Hepatocyte (in vitro differentiated cells): ENCODE results near the gene BPIFA2. TPM values are rescaled to one million over a fixed set of nuclear protein-coding genes. Genes with fewer than 3 reads are reported as not detected.

Experiments used
- DNase-seq: peaks from one replicate; pipeline ENCODE4 v3.0.0-alpha.2; 2016; ENCODE audit warnings: low spot score
- H2AFZ ChIP-seq: fragments of 200-600 bp; sonication (generic); 2 replicates; pipeline ENCODE4 v1.6.0; 2016; ENCODE audit warnings: antibody characterized with exemption, mild to moderate bottlenecking
- H3K27ac ChIP-seq: fragments of 200-600 bp; sonication (generic); 2 replicates; pipeline ENCODE4 v1.5.1; 2016; ENCODE audit warnings: mild to moderate bottlenecking
- H3K27me3 ChIP-seq: fragments of 200-600 bp; sonication (generic); 2 replicates; pipeline ENCODE4 v1.6.1; 2016
- H3K36me3 ChIP-seq: fragments of 200-600 bp; sonication (generic); replicated peaks from 2 replicates; pipeline ENCODE4 v1.5.1; 2016; ENCODE audit warnings: low read depth; ENCODE audit not compliant: insufficient read depth
- H3K4me1 ChIP-seq: fragments of 200-600 bp; sonication (generic); 2 replicates; pipeline ENCODE4 v1.5.1; 2016; ENCODE audit warnings: mild to moderate bottlenecking, moderate library complexity; ENCODE audit not compliant: insufficient read depth
- H3K4me2 ChIP-seq: fragments of 200-600 bp; sonication (generic); 2 replicates; pipeline ENCODE4 v1.6.0; 2016
- H3K4me3 ChIP-seq: fragments of 200-600 bp; sonication (generic); 2 replicates; pipeline ENCODE4 v1.5.1; 2016; ENCODE audit warnings: mild to moderate bottlenecking
- H3K79me2 ChIP-seq: fragments of 200-600 bp; sonication (generic); 2 replicates; pipeline ENCODE4 v1.6.0; 2017; ENCODE audit warnings: mild to moderate bottlenecking
- H3K9me2 ChIP-seq: fragments of 200-600 bp; sonication (generic); replicated peaks from 2 replicates; pipeline ENCODE4 v1.6.0; 2017; ENCODE audit warnings: mild to moderate bottlenecking; ENCODE audit not compliant: insufficient read depth
- H3K9me3 ChIP-seq: fragments of 200-600 bp; sonication (generic); 2 replicates; pipeline ENCODE4 v1.5.1; 2016; ENCODE audit warnings: low read depth, mild to moderate bottlenecking
- H4K20me1 ChIP-seq: fragments of 200-600 bp; sonication (generic); 2 replicates; pipeline ENCODE4 v1.6.0; 2016; ENCODE audit warnings: mild to moderate bottlenecking; ENCODE audit not compliant: insufficient read depth, poor library complexity, severe bottlenecking
- CTCF ChIP-seq: fragments of 200-600 bp; sonication (generic); IDR thresholded peaks from 2 replicates; pipeline ENCODE4 v1.5.1; 2016; ENCODE audit warnings: antibody characterized with exemption, mild to moderate bottlenecking; ENCODE audit not compliant: poor library complexity
- EZH2 ChIP-seq: fragments of 200-600 bp; sonication (generic); IDR thresholded peaks from 2 replicates; pipeline ENCODE4 v1.6.1; 2016; ENCODE audit warnings: antibody characterized with exemption, mild to moderate bottlenecking, borderline replicate concordance
- EZH2phosphoT487 ChIP-seq: fragments of 200-600 bp; sonication (generic); IDR thresholded peaks from one replicate; pipeline ENCODE4 v1.6.1; 2018; ENCODE audit warnings: antibody characterized with exemption, mild to moderate bottlenecking, low read depth, moderate library complexity; ENCODE audit not compliant: unreplicated experiment, severe bottlenecking
- WGBS: methylation state at CpG from one replicate; pipeline ENCODE4 v1.1.6; 2016; ENCODE audit warnings: low lambda C conversion rate; ENCODE audit errors: missing lambda C conversion rate; 5-methylcytosine and 5-hydroxymethylcytosine counted together
- polyA plus RNA-seq: library from polyadenylated mRNA; unstranded; fragments of >200 nt; fragmentation: Nextera tagmentation; extraction: Ambion mirVana; gene quantifications from 2 replicates; pipeline ENCODE4 v1.2.1, GENCODE V29; 2016
- total RNA-seq: library from RNA; depleted of rRNA; stranded (reverse); fragments of >200 nt; gene quantifications from 2 replicates; pipeline ENCODE4 v1.2.3, GENCODE V29; 2014

The BPIFA2 gene
- total and polyA plus RNA-seq, 2 experiments from 2014 or later, result not detected

GRCh38 chr20:33209789-33210188, 41.8 kb downstream of the BPIFA2 start:
- Histone ChIP-seq H3K79me2 (no peaks in the 10 kb centered on the region), H3K27me3 (peaks cover 47% of the 10 kb centered on the region), H3K9me3 (no peaks in the 10 kb centered on the region), H3K4me1 (no peaks in the 10 kb centered on the region), H3K4me3 (no peak overlapping the region), H4K20me1 (no peaks in the 10 kb centered on the region), H3K9me2 (no peaks in the 10 kb centered on the region), H3K27ac (no peak overlapping the region), H3K4me2 (peak overlapping the region; percentile 31), H2AFZ (no peak overlapping the region), H3K36me3 (no peaks in the 10 kb centered on the region)
- no peak for TF ChIP-seq EZH2
- TF ChIP-seq CTCF, result no peak
- TF ChIP-seq EZH2phosphoT487, result no peak
- peak; percentile 94 for DNase-seq
- 5% methylated on average over 13 of the region's 13 CpGs for WGBS

GRCh38 chr20:33210371-33210770, 42.4 kb downstream of the BPIFA2 start:
- Histone ChIP-seq H3K79me2 (no peaks in the 10 kb centered on the region), H3K36me3 (no peaks in the 10 kb centered on the region), H3K9me2 (no peaks in the 10 kb centered on the region), H3K4me2 (no peak overlapping the region), H4K20me1 (no peaks in the 10 kb centered on the region), H3K4me1 (no peaks in the 10 kb centered on the region), H3K27me3 (peaks cover 45% of the 10 kb centered on the region), H3K27ac (no peak overlapping the region), H2AFZ (no peak overlapping the region), H3K4me3 (no peak overlapping the region), H3K9me3 (no peaks in the 10 kb centered on the region)
- TF ChIP-seq CTCF (no peak), EZH2 (no peak), EZH2phosphoT487 (no peak)
- no peak for DNase-seq
- 67% methylated on average over 1 of the region's 1 CpG for WGBS

DNA sequence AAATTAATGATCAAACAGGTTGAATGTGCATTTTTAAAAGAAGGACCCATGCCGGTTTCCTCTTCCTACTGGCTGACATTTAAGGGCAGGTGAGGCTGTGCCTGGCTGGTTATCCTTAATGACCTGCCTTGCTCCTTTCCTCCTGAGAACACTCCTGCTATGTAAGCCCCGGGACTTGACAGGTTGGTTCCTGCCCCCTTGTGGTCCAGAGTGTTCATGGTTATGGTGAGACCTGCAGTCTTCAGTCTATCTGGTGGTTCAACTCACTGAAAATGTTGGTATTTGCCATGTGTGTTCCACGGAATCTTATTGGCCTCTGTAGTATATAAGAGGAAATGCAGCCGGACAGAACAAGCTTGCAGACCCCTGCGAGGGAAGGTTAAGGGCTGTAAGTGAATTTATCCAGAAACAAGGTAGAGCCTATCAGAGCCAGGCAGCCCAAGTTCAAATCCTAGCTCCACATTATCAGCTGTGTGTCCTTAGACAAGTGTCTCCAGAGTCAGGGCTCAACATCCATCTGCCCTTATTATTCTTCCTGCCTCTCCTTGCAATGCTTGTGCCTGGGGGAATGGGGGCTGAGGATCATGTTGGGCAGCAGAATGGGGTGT, 44.0 kb downstream of the BPIFA2 start:
- H4K20me1 ChIP-seq, result no peaks in the 10 kb centered on the region
- H2AFZ ChIP-seq, result no peak overlapping the region
- DNase-seq, result peak; percentile 88
- no peak overlapping the region for H3K4me2 ChIP-seq
- H3K27me3 ChIP-seq, result peaks cover 37% of the 10 kb centered on the region
- H3K36me3 ChIP-seq, result no peaks in the 10 kb centered on the region
- H3K9me2 ChIP-seq, result no peaks in the 10 kb centered on the region
- H3K4me1 ChIP-seq, result no peaks in the 10 kb centered on the region
- no peak overlapping the region for H3K4me3 ChIP-seq
- 18% methylated on average over 5 of the region's 5 CpGs for WGBS
- H3K27ac ChIP-seq, result no peak overlapping the region
- H3K9me3 ChIP-seq, result no peaks in the 10 kb centered on the region
- H3K79me2 ChIP-seq, result no peaks in the 10 kb centered on the region
- no peak for TF ChIP-seq EZH2
- peak; percentile 70 for TF ChIP-seq CTCF
- TF ChIP-seq EZH2phosphoT487, result no peak
